Glomerular endothelial cell (primary cell): ENCODE measurements around the gene LRP10. TPM values are rescaled to one million over a fixed set of nuclear protein-coding genes. Genes with fewer than 3 reads are reported as not detected.

Experiments used
- DNase-seq: peaks from one replicate; pipeline ENCODE4 v3.0.0-alpha.2; 2011; ENCODE audit warnings: low read depth, low spot score; ENCODE audit errors: extremely low read depth
- total RNA-seq: library from RNA; depleted of rRNA; stranded (reverse); fragments of >200 nt; gene quantifications from 2 replicates; pipeline ENCODE4 v1.2.3, GENCODE V29; 2015

The LRP10 gene
- total RNA-seq, 1 donor from 2014 or later, result 187 TPM

DNA sequence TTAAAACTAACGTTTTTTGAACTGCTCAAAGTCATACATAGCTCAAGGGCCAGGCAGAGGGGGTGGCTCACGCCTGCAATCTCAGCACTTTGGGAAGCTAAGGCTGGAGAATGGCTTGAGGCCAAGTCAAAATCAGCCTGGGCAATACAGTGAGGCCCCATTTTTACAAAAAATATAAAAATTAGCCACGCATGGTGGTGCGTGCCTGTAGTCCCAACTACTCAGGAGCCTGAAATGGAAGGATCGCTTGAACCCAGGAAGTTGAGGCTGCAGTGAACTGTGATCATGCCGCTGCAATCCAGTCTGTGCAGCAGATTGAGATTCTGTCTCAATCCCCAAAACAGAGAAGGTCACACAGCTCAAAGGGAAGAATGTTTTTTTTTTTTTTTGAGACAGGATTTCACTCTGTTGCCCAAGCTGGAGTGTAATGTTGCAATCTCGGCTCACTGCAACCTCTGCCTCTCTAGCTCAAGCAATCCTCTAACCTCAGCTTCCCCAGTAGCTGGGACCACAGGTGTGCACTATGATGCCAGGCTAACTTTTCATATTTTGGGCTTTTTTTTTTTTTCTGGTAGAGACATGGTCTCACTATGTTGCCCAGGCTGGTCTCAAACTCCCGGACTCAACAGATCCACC, 44.5 kb downstream of the LRP10 start:
- DNase-seq, result no peak

DNA sequence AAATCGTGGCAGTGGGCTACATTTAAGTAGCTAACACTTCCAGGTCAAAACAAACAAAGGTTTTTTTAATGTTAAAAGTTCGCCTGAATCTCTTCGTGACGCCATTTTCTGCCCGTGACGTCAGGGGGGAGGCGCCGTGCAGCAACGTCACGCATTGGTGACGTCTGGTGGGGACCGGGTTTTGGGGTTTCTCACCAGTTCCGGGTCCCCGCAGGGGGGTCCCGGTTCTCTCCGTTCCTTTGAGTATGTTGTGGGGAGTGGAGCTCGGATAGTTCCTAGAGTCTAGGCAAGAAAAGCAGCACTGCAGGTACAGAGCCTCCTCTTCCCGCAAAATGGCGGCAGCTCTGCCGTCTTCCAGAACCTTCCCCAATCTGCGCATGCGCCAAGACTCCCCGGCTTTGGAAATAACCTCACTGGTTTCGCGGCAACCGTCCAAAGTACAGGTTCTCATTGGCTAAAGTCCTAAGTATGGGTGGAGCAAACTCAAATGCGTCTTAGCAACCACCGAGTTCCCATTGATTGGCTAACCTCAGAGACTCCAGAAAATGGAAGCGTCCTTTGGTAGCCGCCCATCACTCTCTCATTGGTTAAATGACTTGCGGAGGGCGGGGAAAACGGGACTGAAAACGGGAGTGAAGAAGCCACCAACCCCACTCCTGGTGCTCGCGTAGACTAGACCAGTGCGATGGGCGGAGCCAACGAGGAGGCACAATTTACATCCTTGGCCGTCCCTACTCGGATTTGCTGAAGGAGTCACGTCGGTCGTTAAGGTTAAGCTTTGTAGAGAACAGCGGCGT, 47.5 kb downstream of the LRP10 start, which contains the start of gene RBM23:
RBM23 (minus strand) TSS at position 346 of the 797 bp plus-strand sequence.
- peak; percentile 100 for DNase-seq

DNA sequence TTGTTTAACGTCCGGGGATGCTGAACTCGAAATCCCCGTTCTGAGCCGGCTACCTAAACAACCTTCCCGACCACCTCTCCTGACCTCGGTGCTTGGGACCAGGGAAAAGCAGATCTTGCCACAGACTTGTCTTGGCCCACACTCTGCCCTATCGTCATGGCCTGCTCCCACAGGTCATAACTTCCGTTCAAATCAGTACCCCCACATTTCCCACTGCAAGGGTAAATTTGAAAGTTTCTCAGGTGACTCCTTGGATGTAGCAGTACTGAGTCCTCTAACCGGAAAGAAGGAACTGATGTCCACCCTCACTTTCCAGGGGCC, 48.0 kb downstream of the LRP10 start:
- DNase-seq, result no peak

DNA sequence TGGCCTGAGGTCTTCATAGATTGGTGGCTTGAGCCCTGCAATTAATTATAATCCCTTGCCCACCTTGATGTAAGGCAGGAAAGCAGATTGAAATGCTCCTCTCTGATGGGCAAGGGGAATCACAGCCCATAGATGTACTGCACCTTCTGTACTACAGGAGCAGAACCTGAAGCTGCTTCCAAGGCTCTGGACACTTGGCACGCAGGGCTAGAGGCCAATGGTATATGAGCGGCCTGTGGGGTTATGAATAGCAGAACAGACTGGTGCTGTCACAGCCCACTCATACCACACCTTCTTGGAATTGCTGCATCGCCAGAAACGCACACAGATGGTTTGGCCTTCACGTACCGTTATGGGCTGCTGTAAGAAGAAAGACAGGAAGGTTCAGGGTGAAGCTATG, 49.2 kb downstream of the LRP10 start:
- no peak for DNase-seq

DNA sequence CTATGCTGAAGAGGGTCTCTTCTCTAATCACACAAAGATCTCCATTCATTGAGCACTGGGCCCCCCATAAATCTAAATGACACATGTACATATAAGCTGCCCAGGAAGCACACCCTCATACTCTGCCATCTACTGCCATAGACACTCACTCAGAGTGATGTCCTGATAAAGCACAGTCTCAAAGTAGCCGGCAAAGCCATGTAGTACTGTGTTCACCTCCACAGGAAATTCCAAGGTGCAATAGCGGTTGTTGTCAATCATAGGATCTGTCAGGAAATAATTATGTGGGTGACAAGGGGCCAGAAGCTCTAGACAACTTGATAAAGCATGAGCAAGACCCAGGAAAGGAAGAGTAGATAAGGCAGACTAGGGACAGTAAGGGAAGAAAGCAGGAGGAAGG, 50.8 kb downstream of the LRP10 start:
- no peak for DNase-seq

DNA sequence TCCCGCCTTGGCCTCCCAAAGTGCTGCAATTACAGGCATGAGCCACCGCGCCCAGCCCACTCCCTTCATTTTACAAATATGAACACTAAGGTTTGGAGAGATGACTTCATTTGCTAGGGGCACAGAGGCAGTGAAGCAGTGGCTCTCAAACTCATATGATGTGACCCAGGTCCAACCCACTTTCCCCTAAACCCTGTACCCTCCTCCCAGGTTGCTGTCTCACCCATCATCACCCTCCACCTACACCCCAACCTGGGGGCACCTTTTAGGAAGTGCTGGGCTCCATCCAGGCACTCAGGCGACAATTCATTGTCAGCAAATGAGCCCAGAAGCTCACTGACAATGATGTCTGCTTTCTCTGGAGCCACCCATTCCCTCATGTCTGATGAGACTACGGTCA, 52.2 kb downstream of the LRP10 start:
- DNase-seq, result no peak

DNA sequence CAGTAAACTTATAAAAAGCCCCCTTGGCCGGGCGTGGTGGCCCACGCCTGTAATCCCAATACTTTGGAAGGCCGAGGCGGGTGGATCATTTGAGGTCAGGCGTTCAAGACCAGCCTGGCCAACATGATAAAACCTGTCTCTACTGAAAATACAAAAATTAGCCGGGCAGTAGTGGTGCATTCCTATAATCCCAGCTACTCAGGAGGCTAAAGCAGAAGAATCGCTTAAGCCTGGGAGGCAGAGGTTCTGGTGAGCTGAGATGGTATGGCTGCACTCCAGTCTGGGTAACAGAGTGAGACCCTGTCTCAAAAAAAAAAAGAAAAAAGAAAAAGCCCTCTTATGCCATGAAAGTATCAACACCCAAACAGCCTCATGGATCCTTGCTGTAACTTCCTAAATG, 54.0 kb downstream of the LRP10 start:
- no peak for DNase-seq

DNA sequence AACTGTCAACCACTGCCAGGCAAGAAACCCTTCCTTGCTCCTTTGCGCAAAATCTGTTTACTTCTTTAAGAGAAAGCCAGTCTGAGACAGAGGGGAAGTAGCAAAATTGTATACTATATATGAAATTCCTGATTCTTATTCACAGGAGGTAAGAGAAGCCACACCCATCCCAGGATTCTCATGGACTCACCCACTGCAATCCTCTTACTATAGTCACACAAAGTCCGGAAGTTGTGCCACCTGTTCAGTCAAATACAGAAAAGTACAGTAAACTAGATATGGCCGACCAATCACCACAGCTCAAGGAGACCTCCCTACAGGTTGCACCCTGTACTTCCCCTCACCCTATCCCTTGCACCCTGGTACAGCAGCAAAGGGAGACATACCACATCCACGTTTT, 54.8 kb downstream of the LRP10 start:
- no peak for DNase-seq

DNA sequence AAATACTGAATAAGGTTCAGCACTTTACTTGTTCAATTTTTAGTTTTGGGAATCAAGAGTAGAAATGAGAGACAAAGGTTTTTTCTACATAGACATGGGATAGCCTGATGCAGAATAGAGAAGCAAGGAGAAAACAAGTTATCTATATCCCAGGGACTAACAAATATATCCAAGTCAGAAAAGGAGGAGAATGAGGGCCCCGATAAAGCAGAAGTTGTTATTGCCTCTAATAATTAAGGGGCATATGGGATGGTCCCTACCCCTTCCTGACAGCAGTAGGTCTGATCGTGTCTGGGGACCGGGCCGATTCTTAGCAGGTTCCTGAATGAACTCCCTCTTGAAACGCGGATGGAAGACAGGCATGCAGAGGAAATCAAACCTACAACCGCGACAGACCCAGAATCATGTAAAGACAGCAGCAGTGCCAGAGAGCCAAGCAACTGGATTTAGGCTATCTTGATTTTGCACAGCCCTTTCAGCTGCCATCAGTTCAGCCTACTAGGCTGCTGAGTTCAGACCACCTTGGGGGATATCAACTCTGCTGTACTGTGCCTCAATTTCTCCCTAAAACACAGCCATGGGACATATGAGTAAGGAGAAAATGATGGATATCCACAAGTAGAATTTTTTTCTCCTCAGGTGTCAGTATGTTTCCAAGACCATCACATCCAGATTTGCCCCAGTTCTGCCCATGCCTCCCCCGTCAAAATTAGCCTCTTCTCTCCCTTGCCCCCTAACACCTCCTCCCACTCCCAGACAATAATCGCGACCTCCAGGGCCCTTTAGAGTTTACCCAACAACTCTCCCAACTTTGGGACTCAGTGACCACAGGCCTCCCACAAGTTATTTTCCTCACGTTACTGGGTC, 56.9 kb downstream of the LRP10 start:
- DNase-seq, result no peak

DNA sequence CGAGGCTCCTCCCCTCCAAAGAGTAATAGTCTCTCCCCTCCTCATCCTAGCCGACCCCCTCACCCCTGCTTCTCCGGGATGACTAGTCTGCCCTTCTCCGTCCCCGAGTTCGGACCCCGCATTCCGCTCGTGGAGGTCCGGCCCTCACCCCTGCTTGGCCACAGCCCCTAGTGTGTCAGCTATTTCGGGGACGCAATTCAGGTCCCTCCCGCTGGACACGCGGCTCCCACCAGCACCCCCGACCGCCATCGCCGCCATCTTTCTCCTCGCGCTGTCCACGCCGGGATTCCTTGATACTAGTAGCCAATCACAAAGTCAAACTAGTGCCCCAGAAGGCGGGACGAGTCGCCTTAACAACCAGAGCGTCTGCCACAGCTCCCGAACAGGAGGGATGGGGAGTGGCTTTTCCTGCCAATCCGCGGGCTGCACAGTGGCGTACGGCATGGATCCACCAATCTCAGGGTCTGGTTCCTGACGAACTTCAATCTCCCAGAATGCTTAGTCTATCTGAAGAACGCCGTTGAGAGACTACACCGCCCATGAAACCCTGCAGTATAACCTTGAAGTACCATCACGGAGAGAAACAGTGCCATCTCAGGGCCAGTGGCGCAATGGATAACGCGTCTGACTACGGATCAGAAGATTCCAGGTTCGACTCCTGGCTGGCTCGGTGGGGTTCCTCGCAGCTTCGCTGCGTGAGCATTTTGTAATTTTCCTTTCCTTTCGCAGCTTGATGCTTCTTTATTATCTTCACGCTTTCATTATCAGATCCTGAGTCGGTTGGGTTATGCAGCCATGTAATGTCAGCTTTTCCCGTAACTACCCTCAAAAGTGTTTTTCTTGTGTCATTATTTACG, 57.8 kb downstream of the LRP10 start, which contains the start of gene PRMT5:
PRMT5 (minus strand) TSS at position 273 of the 857 bp plus-strand sequence; CDS start at position 258, 15 bp downstream.
- peak; percentile 99 for DNase-seq

DNA sequence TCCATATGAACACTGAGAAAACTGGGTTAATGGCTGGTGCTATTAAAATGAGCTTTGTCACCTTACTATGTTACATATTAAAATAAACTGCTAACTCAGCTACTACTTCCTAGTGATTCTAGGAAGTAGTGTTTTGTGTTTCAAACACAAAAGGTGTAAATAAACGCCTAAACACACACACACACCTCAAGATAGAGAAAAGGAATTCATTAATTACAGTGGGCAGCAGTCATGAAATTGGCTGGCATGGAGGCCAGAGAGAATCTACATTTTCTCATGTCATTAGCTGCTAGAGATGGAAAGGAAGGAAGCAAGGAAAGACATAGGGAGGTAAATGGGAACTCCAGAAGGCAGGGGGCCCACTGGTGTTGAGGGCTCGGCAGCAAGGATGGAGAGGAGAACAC, 58.4 kb downstream of the LRP10 start:
- DNase-seq, result no peak

Other genes with a start within 250 kb of the LRP10 start
- not detected in 2 replicates for gene OR6J1, start 227.4 kb upstream of the LRP10 start, total RNA-seq
- 136 and 203 TPM in 2 replicates for gene OXA1L, start 105.1 kb upstream of the LRP10 start, total RNA-seq
- 27.2 and 38.2 TPM in 2 replicates for gene SLC7A7, start 56.3 kb upstream of the LRP10 start, total RNA-seq
- 97.6 and 305 TPM in 2 replicates for gene MRPL52, start 41.9 kb upstream of the LRP10 start, total RNA-seq
- gene MMP14, start 35.2 kb upstream of the LRP10 start, total RNA-seq, result 630 and 804 TPM in 2 replicates
- not detected in 2 replicates for gene REM2, start 11.5 kb downstream of the LRP10 start, total RNA-seq
- gene RBM23, start 47.4 kb downstream of the LRP10 start, total RNA-seq, result 59.1 and 65.2 TPM in 2 replicates
- 44.9 and 56.0 TPM in 2 replicates for gene PRMT5, start 57.6 kb downstream of the LRP10 start, total RNA-seq
- 25.4 and 38.7 TPM in 2 replicates for gene HAUS4, start 85.3 kb downstream of the LRP10 start, total RNA-seq
- gene AJUBA, start 110.8 kb downstream of the LRP10 start, total RNA-seq, result 46.5 and 51.0 TPM in 2 replicates
- gene C14orf93, start 138.4 kb downstream of the LRP10 start, total RNA-seq, result 5.6 and 6.6 TPM in 2 replicates
- 244 and 335 TPM in 2 replicates for gene PSMB5, start 163.2 kb downstream of the LRP10 start, total RNA-seq
- gene PSMB11, start 170.5 kb downstream of the LRP10 start, total RNA-seq, result not detected in 2 replicates
- gene CDH24, start 185.8 kb downstream of the LRP10 start, total RNA-seq, result 8.9 and 11.9 TPM in 2 replicates
- gene ACIN1, start 223.4 kb downstream of the LRP10 start, total RNA-seq, result 91.2 and 142 TPM in 2 replicates
- 41.0 and 73.7 TPM in 2 replicates for gene C14orf119, start 223.8 kb downstream of the LRP10 start, total RNA-seq
- gene CIROP, start 233.2 kb downstream of the LRP10 start, total RNA-seq, result not detected in 2 replicates
- not detected in 2 replicates for gene CEBPE, start 247.5 kb downstream of the LRP10 start, total RNA-seq